Measurements from ENCODE around the gene UMODL1.

The UMODL1 gene

GRCh38 chr21:42071146-42071737 is at the start of gene UMODL1:
UMODL1 (plus strand) TSS chr21:42071317; CDS start chr21:42071317, 0 bp downstream.
- DNase-seq = no peak

- no peak for DNase-seq
Observed at GRCh38 chr21:42021371-42022090, 49.6 kb upstream of the UMODL1 start.

- DNase-seq = no peak
Observed at GRCh38 chr21:42022091-42022430, 49.1 kb upstream of the UMODL1 start.

- no peak for DNase-seq
Observed at GRCh38 chr21:42022906-42023305, 48.2 kb upstream of the UMODL1 start.

- no peak for DNase-seq
Observed at GRCh38 chr21:42025376-42026081, 45.6 kb upstream of the UMODL1 start.

- no peak for DNase-seq
Observed at GRCh38 chr21:42026082-42026435, 45.1 kb upstream of the UMODL1 start.

GRCh38 chr21:42027085-42027821 is 43.9 kb upstream of the UMODL1 start:
- no peak for DNase-seq

GRCh38 chr21:42027822-42028765 is 43.0 kb upstream of the UMODL1 start:
- no peak for DNase-seq

- DNase-seq = no peak
Observed at GRCh38 chr21:42028766-42029425, 42.2 kb upstream of the UMODL1 start.

- no peak for DNase-seq
Observed at GRCh38 chr21:42030311-42030710, 40.8 kb upstream of the UMODL1 start.

GRCh38 chr21:42031241-42031640 is 39.9 kb upstream of the UMODL1 start:
- no peak for DNase-seq

- DNase-seq = peak; percentile 56
Observed at GRCh38 chr21:42031816-42032215, 39.3 kb upstream of the UMODL1 start.

GRCh38 chr21:42032266-42032665 is 38.9 kb upstream of the UMODL1 start:
- no peak for DNase-seq

- DNase-seq = no peak
Observed at GRCh38 chr21:42032968-42033367, 38.1 kb upstream of the UMODL1 start.

GRCh38 chr21:42036313-42036712 is 34.8 kb upstream of the UMODL1 start:
- DNase-seq = no peak

GRCh38 chr21:42037516-42037915 is 33.6 kb upstream of the UMODL1 start:
- DNase-seq = no peak

- no peak for DNase-seq
Observed at GRCh38 chr21:42037943-42038342, 33.2 kb upstream of the UMODL1 start.

GRCh38 chr21:42038393-42038792 is 32.7 kb upstream of the UMODL1 start:
- no peak for DNase-seq

GRCh38 chr21:42038826-42039425 is 32.2 kb upstream of the UMODL1 start:
- DNase-seq = no peak

- no peak for DNase-seq
Observed at GRCh38 chr21:42039470-42039901, 31.6 kb upstream of the UMODL1 start.

GRCh38 chr21:42039911-42040351 is 31.2 kb upstream of the UMODL1 start:
- no peak for DNase-seq
